Activated T-helper 17 cell treated with anti-CD3 and anti-CD28 coated beads, Interleukin-2, amount 50 U/mL, for 72 hours (primary cell): ENCODE measurements around the gene BCHE. TPM values are rescaled to one million over a fixed set of nuclear protein-coding genes. Genes with fewer than 3 reads are reported as not detected.

ENCODE experiments used
- ATAC-seq: fragments of 150-1000 bp; cut with Tn5 transposase; replicated peaks from 2 replicates; pipeline ENCODE4 v1.10.0; 2021; ENCODE audit warnings: mild to moderate bottlenecking, moderate library complexity
- H3K27ac Mint-ChIP-seq: one replicate; pipeline ENCODE4 v1.8.0; 2022; ENCODE audit warnings: mixed read lengths
- H3K27me3 Mint-ChIP-seq: one replicate; pipeline ENCODE4 v1.8.0; 2022; ENCODE audit warnings: mixed read lengths
- H3K36me3 Mint-ChIP-seq: one replicate; pipeline ENCODE4 v1.8.0; 2022; ENCODE audit warnings: low read depth, mild to moderate bottlenecking, mixed read lengths
- H3K4me1 Mint-ChIP-seq: one replicate; pipeline ENCODE4 v1.8.0; 2022; ENCODE audit warnings: mixed read lengths
- H3K4me3 Mint-ChIP-seq: one replicate; pipeline ENCODE4 v1.8.0; 2022; ENCODE audit warnings: mild to moderate bottlenecking, mixed read lengths
- H3K9me3 Mint-ChIP-seq: one replicate; pipeline ENCODE4 v1.8.0; 2022; ENCODE audit warnings: mixed read lengths
- total RNA-seq, 2 donors: library from RNA; stranded (reverse); gene quantifications; one replicate each; pipeline ENCODE4 v1.2.3, GENCODE V29; 2022

The BCHE gene
- total RNA-seq = not detected

GRCh38 chr3:165837058-165837525 lies at the start of gene BCHE:
TSS of gene BCHE (minus strand) at chr3:165837423. CDS start at chr3:165831033, 6,390 bp downstream.
- Mint-ChIP-seq H3K4me1 (no peaks in the 10 kb centered on the region), H3K27ac (no peak within 1 kb of the TSS), H3K9me3 (no peaks in the 10 kb centered on the region), H3K4me3 (no peak within 1 kb of the TSS), H3K27me3 (no peaks in the 10 kb centered on the region), H3K36me3 (no peaks in the 10 kb centered on the region)
- ATAC-seq = no peak

DNA sequence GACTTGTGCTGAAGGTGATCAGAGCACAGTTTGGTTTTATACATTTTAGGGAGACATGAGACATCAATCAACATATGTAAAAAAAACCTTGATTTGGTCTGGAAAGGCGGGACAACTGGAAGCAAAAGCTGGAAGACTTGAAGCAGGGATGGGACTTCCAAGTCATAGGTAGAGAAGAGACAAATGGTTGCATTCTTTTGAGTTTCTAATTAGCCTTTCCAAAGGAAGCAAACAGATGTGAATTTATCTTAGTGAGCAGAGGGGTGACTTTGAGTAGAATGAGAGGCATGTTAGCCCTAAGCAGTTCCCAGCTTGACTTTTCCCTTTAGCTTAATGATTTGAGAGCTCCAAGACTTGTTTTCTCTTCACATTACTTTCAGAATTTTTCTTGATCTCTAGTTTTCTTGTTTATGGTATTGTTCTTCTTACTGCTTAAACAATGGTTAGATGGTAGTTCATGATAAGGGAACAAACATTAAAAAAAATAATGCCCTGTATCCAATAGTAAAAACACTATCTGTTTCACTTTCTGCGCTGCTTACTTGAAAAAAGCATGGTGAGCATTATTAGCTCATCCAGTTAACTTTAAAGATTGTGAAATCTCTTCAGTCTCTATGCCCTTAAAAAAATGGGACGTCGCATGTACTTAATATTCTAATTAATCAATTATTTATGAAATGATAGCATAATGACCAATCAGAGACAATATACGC lies 48.5 kb upstream of the BCHE start:
- Mint-ChIP-seq H3K9me3 (no peaks in the 10 kb centered on the region), H3K27ac (no peak overlapping the region), H3K27me3 (no peaks in the 10 kb centered on the region), H3K4me3 (no peak overlapping the region), H3K36me3 (no peaks in the 10 kb centered on the region), H3K4me1 (no peaks in the 10 kb centered on the region)
- ATAC-seq = no peak

- H3K9me3 Mint-ChIP-seq = no peaks in the 10 kb centered on the region
- no peak for ATAC-seq
- no peak overlapping the region for H3K27ac Mint-ChIP-seq
- H3K4me1 Mint-ChIP-seq = no peaks in the 10 kb centered on the region
- H3K36me3 Mint-ChIP-seq = no peaks in the 10 kb centered on the region
- no peaks in the 10 kb centered on the region for H3K27me3 Mint-ChIP-seq
- no peak overlapping the region for H3K4me3 Mint-ChIP-seq
Observed at GRCh38 chr3:165884518-165884917, 47.3 kb upstream of the BCHE start.

GRCh38 chr3:165883863-165884478 lies 46.7 kb upstream of the BCHE start:
- Mint-ChIP-seq H3K27ac (no peak overlapping the region), H3K27me3 (no peaks in the 10 kb centered on the region), H3K36me3 (no peaks in the 10 kb centered on the region), H3K9me3 (no peaks in the 10 kb centered on the region), H3K4me3 (no peak overlapping the region), H3K4me1 (no peaks in the 10 kb centered on the region)
- no peak for ATAC-seq

DNA sequence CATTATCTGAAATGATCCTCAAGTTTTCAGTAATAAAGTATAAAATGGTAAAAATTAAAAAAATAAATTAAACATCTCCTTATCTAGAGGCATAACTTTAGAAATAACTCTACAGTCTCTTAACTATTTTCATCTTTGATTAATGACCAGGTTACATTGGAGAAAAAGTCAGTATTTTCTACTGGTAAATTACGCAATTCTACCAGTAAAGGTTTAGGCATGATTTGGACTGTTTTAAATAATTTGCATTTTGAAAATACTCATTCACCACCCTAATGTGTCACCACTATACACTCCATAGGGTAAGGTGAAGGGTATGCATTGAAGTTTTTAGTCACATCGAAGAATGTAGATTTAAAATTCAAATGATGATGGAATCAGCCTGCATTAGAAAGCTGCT lies 45.9 kb upstream of the BCHE start:
- no peak for ATAC-seq
- H3K27me3 Mint-ChIP-seq = no peaks in the 10 kb centered on the region
- no peaks in the 10 kb centered on the region for H3K9me3 Mint-ChIP-seq
- H3K4me1 Mint-ChIP-seq = no peaks in the 10 kb centered on the region
- no peaks in the 10 kb centered on the region for H3K36me3 Mint-ChIP-seq
- no peak overlapping the region for H3K4me3 Mint-ChIP-seq
- H3K27ac Mint-ChIP-seq = no peak overlapping the region

GRCh38 chr3:165875644-165876043 lies 38.4 kb upstream of the BCHE start:
- Mint-ChIP-seq H3K27ac (no peak overlapping the region), H3K27me3 (no peaks in the 10 kb centered on the region), H3K4me1 (no peaks in the 10 kb centered on the region), H3K36me3 (no peaks in the 10 kb centered on the region), H3K9me3 (peaks cover 15% of the 10 kb centered on the region), H3K4me3 (no peak overlapping the region)
- no peak for ATAC-seq

DNA sequence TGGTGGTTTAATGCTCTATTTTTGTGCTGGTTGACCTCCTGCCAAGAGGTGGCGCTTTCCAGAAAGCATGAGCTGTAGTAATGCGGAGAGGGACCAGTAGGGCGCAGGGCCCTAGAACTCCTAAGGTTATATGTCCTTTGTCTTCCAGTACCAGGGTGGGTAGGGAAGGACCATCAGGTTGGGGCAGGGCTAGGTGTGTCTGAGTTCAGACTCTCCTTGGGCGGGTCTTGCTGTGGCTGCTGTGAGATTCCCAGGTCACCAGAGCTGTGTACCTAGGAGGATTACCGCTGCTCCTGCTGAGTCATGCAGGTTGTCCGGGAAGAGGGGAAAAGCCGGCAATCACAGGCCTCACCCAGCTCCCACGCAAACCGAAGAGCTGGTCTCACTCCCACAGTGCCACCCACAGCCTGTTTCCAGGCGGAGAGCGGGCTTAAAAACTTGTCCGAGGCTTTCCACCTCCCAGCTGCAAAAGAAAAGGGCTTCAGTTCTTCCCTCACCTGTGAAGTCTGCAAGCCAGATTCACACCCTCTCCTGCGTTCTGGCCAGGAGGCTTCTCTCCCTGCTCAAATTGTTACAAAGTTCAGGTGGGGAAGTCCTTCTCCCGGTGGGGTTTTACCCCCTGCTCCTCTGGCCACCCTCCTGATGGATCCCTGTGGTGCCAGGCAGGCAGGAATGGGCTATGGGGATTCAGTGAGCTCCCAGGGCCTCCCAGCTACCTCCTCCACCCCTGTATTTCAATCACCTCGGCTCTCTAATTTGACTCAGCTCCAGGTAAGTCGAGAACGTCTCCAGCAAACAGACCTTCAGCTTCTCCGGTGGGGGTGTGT lies 37.7 kb upstream of the BCHE start:
- Mint-ChIP-seq H3K4me1 (no peaks in the 10 kb centered on the region), H3K27me3 (no peaks in the 10 kb centered on the region), H3K9me3 (peaks cover 20% of the 10 kb centered on the region), H3K4me3 (no peak overlapping the region), H3K36me3 (no peaks in the 10 kb centered on the region), H3K27ac (no peak overlapping the region)
- no peak for ATAC-seq

DNA sequence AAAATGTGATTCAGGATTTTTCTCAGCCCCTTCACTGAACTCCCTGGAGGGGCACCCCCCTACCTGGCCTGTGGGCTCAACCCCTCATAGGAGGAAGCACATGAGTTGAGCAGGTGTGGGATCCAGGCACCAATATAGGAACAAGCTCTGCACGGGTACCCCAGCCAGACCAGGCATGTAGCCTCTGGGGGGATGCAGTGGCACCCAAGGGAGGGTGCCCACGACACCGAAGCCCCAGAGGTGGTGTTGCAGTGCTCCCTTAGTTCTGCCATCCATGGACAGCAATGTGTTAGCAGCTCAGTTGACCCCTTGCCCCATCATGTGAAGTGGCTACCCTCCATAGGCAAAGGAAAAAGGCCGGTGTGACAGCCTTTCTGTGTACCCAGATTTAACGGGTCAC lies 30.9 kb upstream of the BCHE start:
- ATAC-seq = no peak
- H3K9me3 Mint-ChIP-seq = peaks cover 26% of the 10 kb centered on the region
- no peak overlapping the region for H3K27ac Mint-ChIP-seq
- H3K36me3 Mint-ChIP-seq = no peaks in the 10 kb centered on the region
- no peaks in the 10 kb centered on the region for H3K4me1 Mint-ChIP-seq
- no peaks in the 10 kb centered on the region for H3K27me3 Mint-ChIP-seq
- no peak overlapping the region for H3K4me3 Mint-ChIP-seq

DNA sequence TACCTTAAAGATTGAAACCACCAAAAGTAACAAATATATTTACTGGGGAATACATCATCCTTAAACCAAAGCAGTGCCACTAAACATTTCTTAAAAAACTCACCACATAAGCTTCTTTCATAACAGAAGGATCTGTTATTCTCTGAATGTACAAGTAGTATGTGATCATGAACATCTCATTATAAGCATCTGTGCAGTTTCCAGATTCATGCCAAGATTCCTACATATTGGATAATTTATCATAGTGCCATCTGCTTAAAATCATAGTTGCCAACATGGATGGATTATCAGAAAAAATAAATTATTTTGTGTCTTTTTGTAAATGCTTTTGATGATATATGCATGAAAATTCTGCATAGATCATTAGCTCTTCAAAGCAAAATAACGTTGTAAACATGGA lies 21.8 kb upstream of the BCHE start:
- ATAC-seq = no peak
- H3K36me3 Mint-ChIP-seq = no peaks in the 10 kb centered on the region
- no peaks in the 10 kb centered on the region for H3K27me3 Mint-ChIP-seq
- H3K4me1 Mint-ChIP-seq = no peaks in the 10 kb centered on the region
- H3K4me3 Mint-ChIP-seq = no peak overlapping the region
- H3K9me3 Mint-ChIP-seq = no peaks in the 10 kb centered on the region
- no peak overlapping the region for H3K27ac Mint-ChIP-seq

GRCh38 chr3:165855581-165855980 lies 18.4 kb upstream of the BCHE start:
- no peaks in the 10 kb centered on the region for H3K4me1 Mint-ChIP-seq
- H3K36me3 Mint-ChIP-seq = no peaks in the 10 kb centered on the region
- no peak for ATAC-seq
- no peaks in the 10 kb centered on the region for H3K27me3 Mint-ChIP-seq
- H3K4me3 Mint-ChIP-seq = no peak overlapping the region
- no peak overlapping the region for H3K27ac Mint-ChIP-seq
- no peaks in the 10 kb centered on the region for H3K9me3 Mint-ChIP-seq

DNA sequence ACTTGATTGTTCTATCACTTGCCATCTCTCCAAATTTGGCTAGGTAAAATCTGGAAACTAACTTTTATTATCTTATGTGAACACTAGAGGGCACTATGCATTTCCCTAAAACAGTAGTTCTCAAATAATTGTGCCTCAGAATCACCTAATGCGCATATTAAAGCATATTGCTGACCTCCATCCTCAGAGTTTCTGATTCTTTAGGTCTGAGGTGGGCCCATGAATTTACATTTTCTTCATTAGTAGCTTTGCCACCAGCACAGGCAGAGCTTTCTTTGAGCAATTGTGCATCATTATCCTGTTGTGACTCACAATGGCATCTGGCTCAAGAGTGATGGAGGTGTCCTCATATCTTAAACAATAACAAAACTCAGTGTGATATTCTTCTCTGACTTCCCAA lies 17.5 kb upstream of the BCHE start:
- Mint-ChIP-seq H3K36me3 (no peaks in the 10 kb centered on the region), H3K27me3 (no peaks in the 10 kb centered on the region), H3K27ac (no peak overlapping the region), H3K4me1 (no peaks in the 10 kb centered on the region), H3K4me3 (no peak overlapping the region), H3K9me3 (no peaks in the 10 kb centered on the region)
- no peak for ATAC-seq

DNA sequence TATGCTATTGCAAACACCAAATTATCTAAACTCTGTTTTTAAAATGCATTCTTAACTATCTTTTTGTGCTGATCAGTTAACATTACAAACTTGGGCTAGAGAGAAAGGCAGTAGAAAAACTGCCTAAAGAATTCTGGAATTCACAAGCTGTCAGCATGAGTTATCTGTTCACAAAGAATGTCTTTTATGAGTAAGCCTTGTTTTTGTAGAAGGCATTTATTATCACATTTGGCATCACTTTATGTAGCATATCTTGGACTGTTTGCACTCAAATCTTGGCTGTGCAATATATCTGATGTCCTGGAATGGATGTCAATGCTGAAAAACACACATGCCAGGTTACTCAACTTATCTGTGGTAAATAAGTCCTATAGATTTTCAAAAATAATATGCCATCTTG lies 15.5 kb upstream of the BCHE start:
- Mint-ChIP-seq H3K36me3 (no peaks in the 10 kb centered on the region), H3K4me3 (no peak overlapping the region), H3K27ac (no peak overlapping the region), H3K27me3 (no peaks in the 10 kb centered on the region), H3K4me1 (no peaks in the 10 kb centered on the region), H3K9me3 (no peaks in the 10 kb centered on the region)
- no peak for ATAC-seq

DNA sequence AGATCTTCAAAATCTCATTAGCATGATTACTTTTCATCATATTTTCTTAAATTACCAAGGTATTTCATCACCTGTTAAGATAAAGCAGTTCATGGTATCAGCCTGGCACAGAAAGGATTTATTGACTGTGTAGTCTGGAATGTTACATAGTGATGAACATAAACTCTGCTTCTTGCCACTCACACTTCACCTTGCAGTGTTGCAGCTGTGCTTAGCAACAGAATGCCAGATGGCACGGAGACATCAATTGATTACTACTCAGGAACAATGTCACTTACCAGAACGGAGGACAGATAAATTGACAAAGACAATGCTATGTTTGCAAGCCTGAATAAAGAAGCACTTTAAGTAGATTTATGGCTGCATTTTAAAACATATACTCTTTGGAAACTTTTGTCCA lies 15.0 kb upstream of the BCHE start:
- Mint-ChIP-seq H3K36me3 (no peaks in the 10 kb centered on the region), H3K4me1 (no peaks in the 10 kb centered on the region), H3K4me3 (no peak overlapping the region), H3K27ac (no peak overlapping the region), H3K27me3 (no peaks in the 10 kb centered on the region), H3K9me3 (no peaks in the 10 kb centered on the region)
- ATAC-seq = no peak

- ATAC-seq = no peak
- Mint-ChIP-seq H3K27ac (no peak overlapping the region), H3K36me3 (no peaks in the 10 kb centered on the region), H3K9me3 (no peaks in the 10 kb centered on the region), H3K4me3 (no peak overlapping the region), H3K27me3 (no peaks in the 10 kb centered on the region), H3K4me1 (no peaks in the 10 kb centered on the region)
Observed at GRCh38 chr3:165846056-165846455, 8.8 kb upstream of the BCHE start.
